Measurements from ENCODE around the gene OTUD1. TPM values are rescaled to one million over a fixed set of nuclear protein-coding genes. Genes with fewer than 3 reads are reported as not detected.
A peak's percentile ranks its signal among the peaks of the same experiment; 100 is the strongest.

Gene OTUD1
- total RNA-seq, 1 experiment from 2014 or later = 1.9 TPM

DNA sequence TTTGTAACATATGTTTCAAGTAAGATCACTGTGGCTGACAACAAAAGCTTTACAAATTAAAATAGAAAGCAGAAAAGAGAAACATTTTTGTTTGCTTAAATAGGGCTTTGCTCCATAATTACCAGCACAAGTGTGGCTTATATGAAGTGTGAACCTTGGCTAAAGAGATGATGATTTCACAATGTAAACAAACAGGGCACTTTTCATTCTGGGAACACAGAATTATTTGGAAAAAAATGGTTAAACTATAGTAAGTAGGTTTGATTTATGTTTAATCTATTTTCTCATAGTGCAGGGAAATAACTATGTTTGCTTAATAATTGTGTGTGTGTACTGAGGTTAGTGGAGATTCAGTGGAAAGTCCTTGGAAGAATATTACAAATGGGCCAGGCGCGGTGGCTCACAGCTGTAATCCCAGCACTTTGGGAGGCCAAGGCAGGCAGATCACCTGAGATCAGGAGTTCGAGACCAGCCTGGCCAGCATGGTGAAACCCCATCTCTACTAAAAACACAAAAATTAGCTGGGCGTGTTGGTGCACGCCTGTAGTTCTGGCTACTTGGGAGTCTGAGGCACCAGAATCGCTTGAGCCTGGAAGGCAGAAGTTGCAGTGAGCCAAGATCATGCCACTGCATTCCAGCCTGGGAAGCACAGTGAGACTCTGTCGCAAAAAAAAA, 19.1 kb upstream of the OTUD1 start:
- DNase-seq (ENCODE audit: low read depth) = no peak

DNA sequence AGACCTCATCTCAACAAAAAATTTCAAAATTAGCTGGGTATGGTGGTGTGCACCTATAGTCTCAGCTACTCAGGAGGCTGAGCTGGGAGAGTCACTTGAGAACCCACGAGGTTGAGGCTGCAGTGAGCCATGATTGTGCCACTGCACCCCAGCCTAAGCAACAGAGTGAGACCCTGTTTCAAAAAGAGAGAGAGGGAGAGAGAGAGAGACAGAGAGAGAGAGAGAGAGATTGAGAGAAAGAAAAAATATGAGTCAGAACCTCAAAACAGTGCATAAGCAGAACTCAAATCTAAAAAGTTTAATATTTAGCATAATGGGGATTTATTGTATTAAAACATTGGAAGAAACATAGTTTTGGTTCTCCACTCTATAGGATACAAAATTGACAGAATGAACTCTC, 17.5 kb upstream of the OTUD1 start:
- no peak for DNase-seq (ENCODE audit: low read depth)

DNA sequence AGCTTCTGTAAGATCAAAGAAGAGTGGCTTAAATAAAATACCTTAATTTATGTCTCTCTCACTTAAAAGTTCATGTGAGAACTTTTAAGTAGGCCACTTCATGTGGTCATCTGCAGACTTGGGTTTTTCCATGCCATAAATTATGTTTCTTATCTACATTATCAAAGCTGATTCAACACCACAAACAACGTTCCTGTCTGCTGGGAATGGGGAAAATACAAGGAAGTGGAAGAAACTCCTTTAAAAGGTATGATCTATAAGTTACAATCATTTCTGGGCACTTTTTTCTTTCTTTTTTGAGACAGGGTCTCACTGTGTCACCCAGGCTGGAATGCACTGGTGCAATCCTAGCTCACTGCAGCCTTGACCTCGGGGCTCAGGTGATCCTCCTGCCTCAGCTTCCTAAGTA, 16.9 kb upstream of the OTUD1 start:
- no peak for DNase-seq (ENCODE audit: low read depth)

DNA sequence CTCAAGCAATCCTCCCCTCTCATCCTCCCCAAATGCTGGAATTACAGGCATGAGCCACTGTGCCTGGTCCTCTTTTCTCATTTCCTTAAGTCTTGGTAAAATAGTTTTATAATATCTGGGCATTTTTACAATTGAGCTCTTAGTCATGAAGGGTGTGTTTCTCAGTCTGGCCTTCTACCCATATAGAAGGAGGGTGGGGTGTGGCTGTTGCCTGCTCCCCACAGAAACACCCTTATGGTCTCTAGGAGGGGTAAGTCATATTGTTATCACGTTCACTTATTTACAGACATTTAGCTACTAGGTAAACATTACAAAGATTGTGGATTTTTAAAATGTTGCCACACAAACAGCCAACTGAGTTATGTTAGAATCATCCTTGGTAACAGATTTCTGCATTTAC, 6.7 kb upstream of the OTUD1 start:
- peak; percentile 7 for DNase-seq (ENCODE audit: low read depth)

DNA sequence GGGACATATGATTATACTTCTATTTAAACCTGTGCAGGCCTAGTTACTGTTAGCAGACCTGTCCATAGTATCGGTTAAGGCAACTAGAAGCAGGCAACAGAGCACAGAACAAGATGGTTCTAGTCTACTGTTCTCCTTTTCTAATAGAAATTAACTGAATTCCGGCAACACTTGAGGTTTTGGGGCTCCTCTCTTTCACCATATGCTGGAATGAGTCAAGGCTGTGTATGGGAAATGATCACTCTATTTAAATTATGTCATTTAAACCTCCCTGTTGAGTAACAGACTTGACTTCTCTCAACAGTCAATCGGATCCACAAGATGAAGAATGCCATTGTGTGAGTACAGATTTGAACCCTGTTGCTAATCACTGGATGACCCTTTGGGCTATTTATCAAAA, 6.2 kb upstream of the OTUD1 start:
- DNase-seq (ENCODE audit: low read depth) = peak; percentile 8

DNA sequence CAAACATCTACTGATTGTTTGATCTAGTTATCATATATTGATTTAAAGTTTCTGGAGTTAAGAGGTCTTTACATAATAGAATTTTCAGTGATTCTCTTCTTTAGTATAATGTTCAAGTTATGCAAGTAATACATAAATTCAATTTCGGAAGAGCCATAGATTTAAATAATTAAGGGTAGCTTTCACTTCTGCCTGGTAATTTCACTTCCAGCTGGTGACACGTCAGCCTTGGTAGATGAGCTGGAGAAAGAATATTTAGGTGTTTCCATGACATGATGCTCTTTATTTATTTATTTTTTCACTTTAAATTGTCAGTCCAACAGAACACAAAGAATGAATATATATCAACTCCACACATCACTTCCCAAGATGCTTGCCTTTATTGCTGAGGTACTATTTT, 5.2 kb upstream of the OTUD1 start:
- no peak for DNase-seq (ENCODE audit: low read depth)

DNA sequence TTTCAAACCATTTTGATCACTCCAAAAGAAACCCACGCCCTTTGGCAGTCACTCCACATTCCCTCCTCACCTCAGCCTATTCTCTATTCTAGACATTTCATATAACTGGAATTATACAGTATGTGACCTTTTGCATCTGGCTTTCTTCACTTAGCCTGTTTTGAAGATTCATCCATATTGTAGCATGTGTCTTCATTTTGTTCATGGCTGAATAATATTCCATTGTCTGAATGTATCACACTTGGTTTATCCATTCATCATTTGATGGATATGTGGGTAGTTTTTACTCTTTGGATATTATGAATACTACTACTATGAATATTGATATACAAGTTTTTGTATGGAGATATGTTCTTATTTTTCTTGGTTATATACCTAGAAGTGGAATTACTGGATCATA, 3.5 kb upstream of the OTUD1 start:
- DNase-seq (ENCODE audit: low read depth) = no peak

DNA sequence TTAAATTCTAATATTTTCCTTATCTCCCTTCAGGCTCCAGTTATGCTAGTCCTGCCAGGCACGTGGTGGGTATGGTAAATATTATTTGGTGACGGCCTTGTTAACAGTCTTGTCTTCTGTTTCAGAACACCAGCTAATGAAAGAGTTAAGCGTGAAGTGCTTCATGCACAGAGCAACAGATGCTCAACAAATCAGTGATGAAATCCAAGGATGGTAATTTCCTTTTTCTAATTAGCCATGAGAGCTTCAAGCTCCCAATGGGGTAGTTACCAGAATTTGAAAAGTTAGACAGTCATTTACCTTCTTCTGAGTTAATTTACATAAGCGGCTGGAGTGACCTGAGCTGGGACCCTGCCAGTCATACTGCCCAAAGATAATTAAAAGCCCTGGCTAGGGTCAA, 1.9 kb upstream of the OTUD1 start:
- DNase-seq (ENCODE audit: low read depth) = no peak

DNA sequence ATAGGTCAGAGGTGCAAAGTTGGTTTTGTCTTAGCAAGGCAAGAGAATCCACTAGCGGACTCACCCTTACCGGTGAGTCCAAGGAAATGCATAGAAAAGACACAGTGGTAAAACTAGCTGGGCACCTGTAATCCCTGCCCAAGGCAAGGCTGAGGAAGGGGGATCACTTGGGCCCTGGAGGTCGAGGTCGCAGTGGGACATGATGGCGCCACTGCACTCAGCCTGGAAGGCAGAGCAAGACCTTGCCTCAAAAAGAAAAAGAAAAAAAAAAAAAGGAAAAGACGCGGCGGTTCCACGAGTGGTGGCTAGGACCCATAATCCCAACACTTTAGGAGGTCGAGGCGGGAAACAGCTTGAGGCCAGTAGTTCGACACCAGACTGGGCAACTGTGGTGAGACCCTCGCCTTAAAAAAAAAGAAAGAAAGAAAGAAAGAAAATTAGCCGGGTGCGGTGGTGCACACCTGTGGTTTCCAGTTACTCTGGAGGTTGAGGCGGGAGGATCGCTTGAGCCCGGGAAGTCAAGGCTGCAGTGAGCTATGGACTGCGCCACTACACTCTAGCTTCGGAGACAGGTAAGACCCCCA, 820 bp upstream of the OTUD1 start:
- DNase-seq (ENCODE audit: low read depth) = no peak

DNA sequence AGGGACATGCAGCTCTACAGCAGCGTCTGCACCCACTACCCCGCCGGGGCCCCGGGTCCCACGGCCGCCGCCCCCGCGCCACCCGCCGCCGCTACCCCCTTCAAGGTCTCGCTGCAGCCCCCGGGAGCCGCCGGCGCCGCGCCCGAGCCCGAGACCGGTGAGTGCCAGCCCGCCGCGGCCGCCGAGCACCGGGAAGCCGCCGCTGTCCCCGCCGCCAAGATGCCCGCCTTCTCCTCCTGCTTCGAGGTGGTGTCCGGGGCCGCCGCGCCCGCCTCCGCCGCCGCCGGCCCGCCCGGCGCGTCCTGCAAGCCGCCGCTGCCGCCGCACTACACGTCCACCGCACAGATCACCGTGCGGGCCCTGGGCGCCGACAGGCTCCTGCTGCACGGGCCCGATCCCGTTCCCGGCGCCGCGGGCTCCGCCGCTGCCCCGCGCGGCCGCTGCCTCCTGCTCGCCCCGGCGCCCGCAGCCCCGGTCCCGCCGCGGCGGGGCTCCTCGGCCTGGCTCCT, 631 bp downstream of the OTUD1 start:
- no peak for DNase-seq (ENCODE audit: low read depth)

DNA sequence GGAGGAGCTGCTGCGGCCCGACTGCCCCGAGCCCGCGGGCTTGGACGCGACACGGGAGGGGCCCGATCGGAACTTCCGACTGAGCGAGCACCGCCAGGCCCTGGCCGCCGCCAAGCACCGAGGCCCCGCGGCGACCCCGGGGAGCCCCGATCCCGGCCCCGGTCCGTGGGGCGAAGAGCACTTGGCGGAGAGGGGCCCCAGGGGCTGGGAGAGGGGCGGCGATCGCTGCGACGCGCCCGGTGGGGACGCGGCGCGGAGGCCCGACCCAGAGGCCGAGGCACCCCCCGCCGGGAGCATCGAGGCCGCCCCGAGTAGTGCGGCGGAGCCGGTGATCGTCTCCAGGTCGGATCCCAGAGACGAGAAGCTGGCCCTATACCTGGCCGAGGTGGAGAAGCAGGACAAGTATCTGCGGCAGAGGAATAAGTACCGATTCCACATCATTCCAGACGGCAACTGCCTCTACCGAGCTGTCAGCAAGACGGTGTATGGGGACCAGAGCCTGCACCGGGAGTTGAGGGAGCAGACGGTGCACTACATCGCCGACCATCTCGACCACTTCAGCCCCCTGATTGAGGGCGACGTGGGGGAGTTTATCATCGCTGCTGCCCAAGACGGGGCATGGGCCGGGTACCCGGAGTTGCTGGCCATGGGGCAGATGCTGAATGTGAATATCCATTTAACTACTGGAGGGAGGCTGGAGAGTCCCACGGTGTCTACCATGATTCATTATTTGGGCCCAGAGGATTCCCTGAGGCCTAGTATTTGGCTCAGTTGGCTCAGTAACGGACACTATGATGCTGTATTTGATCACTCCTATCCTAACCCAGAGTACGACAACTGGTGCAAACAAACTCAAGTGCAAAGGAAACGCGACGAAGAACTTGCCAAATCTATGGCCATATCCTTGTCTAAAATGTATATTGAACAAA, 1.4 kb downstream of the OTUD1 start:
- DNase-seq (ENCODE audit: low read depth) = peak; percentile 35

DNA sequence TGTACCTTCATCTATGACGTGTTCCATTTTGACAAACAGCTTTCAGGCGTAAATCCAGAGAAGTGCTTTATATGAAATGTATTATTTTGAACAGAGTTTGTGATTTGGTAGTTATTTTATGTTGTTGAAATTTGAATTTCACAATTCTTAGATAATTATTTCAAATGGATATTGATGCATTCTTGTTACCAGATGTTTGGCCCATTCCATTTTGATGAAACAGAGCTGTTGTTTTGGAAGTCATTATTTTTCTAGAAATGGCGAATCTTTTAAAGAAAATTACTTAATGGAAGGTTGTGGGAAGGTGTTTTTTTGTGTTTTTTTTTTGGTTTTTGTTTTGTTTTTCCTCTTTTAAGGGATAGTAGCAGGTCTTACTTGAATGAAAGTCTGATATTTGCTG, 2.4 kb downstream of the OTUD1 start:
- DNase-seq (ENCODE audit: low read depth) = no peak

DNA sequence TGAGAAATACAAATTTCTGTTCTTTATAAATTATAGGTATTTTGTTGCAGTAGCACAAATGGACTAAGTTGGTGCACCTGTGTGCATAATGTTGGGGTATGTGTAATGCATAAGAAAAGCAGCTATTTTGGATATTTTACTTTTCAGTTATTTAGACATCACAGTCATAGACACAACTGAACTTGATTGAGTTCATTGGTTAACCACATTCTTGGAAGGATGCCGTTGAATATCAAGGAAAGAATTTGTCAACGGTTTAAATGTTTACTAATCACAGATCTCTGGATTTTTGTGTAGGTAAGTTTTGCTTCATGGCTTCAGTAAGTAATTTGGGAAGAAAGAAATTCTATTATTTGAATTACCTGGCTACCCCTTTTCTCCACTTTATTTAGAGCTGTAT, 4.1 kb downstream of the OTUD1 start:
- DNase-seq (ENCODE audit: low read depth) = no peak

DNA sequence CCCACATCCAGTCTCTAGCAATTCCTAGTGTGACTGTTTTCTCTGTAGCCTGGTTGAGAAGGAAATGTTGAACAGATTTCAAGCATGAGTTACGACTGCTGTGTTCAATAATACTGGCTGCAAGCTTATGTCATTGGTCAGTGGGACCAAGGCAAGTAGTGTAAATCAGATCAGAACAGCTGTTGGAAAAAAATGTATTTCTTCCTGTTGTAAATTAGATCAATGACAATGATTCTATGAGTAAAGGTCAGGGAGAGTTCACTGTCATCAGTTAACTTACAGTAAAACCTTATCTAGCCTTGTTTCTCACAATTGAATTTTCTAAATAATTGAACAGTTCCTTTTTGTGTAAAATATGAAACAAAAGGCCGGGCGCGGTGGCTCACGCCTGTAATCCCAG, 6.7 kb downstream of the OTUD1 start:
- DNase-seq (ENCODE audit: low read depth) = no peak

DNA sequence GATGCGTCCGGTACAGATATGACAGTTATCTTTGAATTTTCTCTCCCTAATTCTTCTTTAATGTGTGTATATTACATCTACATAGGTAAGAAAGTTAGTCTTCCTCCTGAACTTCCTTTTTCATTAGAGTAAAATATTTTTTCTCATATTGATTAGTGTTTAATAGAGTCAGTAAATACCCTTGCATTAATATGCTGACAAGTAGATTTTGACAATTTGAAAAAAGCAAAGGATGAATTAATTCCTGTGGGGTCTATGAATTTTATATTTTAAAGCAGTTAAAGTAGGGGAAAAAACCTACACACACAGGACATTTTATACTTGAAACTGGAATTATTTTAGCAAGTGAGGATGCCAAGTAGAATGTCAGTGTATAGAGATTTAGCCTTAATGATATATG, 9.4 kb downstream of the OTUD1 start:
- no peak for DNase-seq (ENCODE audit: low read depth)

DNA sequence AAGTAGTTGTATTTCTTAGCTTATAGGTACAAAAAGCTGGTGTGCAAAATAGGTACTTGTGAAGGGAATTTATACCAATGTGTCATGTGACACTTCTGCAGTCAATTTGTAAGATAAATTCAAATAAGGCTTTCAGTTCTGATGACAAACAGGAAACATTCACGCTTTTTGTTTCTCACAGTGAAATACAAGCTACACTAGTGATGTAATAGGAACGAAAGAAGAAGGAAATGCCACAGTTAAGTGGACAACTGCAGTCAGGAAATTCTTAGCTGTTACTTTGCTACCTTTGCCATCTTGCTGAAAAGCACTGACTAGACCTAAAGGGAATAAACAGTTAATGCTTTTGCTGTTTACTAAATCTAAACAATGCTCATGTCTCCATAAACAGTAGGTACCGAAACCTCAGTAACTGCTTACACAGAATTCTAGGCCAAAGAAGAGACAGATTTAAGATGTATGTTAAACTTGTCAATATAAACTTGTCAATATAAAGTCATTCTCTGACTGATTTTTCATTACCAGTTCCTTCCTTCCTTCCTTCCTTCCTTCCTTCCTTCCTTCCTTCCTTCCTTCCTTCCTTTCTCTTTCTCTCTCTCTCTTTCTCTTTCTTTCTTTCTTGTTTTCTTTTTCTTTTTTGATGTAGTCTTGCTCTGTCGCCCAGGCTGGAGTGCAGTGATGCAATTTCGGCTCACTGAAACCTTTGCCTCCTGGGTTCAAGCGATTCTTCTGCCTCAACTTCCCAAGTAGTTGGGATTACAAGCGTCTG, 10.1 kb downstream of the OTUD1 start:
- no peak for DNase-seq (ENCODE audit: low read depth)

DNA sequence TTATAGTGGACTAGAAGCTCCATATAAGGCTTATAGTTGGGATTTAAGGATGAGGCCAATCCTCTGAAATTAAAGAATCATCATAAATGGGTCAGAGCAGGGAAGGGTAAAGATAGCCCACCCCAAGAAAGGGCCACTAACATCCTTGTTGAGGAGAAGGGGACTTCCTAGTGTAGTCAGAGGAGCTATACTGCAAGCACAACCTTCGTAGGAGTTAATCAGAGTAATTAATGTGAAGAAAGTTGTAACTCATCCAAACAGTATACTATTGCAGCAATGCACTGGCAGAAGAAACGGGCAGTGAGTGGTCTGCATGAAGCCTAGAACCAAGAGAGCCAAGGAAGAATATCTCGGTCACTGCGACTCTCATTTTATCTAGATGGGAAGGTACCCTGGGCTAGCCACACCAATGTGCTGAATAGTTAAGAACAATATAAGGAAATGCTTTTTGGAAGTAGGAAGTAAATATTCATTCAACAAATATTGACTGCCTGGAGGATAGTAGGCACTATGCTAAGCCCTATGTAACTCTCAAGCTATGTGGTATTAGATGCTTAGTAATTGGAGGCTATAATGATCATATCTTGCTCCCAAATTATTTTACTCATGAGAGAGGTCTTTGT, 13.3 kb downstream of the OTUD1 start:
- DNase-seq (ENCODE audit: low read depth) = no peak

DNA sequence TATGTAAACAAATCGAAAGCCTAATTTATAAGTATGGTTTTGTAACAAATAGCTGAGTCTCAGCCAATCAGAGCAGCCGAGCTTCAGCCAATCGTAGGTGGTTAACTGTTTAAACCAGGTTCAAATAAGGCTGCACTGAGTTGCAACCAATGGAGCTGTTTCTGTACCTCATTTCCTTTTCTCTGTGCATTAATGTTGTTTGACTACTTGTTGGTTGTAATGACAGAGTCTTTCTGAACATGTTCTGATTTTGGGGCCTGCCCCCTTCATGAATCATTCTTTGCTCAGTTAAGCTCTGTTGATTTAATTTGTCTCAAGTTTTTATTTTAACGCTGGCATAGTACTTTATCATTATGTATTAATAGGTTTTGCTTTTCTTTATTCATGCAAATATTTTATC, 14.6 kb downstream of the OTUD1 start:
- peak; percentile 5 for DNase-seq (ENCODE audit: low read depth)

DNA sequence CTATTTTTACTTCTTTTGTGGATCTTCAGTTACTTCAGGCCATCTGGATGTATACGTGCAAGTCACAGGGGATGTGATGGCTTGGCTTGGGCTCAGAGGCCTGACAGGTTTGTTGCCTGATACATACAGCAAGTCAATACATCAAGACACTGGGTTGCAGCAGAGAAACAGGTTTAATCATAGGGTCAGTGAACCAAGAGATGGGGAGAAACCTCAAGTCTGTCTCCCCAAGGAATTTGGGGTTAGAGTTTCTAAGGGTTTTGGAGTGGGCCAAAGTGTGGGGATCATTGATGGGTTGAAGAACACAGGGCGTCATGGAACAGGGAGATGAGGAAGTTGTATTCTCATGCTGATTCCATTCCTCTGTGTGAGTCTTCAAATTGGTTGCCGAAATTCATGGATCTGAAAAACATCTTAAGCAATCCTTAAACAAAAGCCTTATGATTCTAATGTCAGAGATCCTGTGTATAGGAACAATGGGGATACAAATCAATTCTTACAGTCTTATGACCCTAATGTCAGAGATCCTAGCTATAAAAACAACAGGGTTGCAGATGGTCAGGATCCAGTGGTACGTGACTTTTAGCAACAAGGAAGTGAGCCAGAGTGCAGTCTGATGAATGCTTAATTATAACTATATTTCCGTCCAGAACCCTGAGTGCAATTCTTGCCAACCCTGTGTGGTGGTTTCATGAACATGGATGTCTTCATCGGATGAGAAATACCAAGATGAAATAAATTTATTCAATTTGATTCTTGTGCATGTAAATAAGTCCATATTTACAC, 18.9 kb downstream of the OTUD1 start:
- DNase-seq (ENCODE audit: low read depth) = no peak

DNA sequence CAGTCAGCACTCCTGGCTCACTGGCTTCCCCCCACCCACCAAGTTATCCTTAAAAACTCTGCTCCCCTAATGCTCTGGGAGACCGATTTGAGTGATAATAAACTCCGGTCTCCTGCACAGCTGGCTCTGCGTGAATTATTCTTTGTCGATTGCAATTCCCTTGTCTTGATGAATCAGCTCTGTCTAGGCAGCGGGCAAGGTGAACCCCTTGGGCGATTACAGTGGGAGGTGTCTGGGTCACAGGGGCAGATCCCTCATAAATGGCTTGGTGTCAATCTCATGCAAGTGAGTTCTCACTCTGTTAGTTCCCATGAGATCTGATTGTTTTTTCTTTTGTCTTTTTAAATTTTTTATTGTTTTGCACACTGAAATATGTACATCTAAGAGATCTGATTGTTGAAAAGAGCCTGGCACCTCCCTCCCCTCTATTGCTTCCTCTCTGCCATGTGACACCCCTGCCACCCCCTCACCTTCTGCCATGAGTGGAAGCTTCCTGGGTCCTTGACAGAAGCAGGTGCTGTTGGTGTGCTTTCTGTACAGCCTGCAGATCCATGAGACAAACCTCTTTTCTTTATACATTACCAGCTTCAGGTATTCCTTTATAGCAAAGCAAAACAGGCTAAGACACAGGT, 20.5 kb downstream of the OTUD1 start:
- DNase-seq (ENCODE audit: low read depth) = no peak
